Activated CD4-positive, alpha-beta memory T cell treated with anti-CD3 and anti-CD28 coated beads for 36 hours (primary cell): ENCODE results near the gene FBXL4. TPM values are rescaled to one million over a fixed set of nuclear protein-coding genes. Genes with fewer than 3 reads are reported as not detected.

ENCODE experiments used
- CTCF ChIA-PET: fragments of 350-600 bp; sonication (Branson Sonifier 250); formaldehyde crosslinking; loops from one replicate; lab custom pipeline; 2021; ENCODE audit warnings: antibody characterized with exemption, inconsistent platforms; lab: Charles Lee
- POLR2A ChIA-PET: fragments of 350-600 bp; sonication (Branson Sonifier 250); formaldehyde crosslinking; loops from one replicate; lab custom pipeline; 2021; ENCODE audit warnings: antibody characterized with exemption; lab: Charles Lee
- DNase-seq: peaks from one replicate; pipeline ENCODE4 v3.0.0-alpha.2; 2020
- H3K27ac Mint-ChIP-seq: one replicate; pipeline ENCODE4 v1.8.0; 2021; ENCODE audit warnings: mixed read lengths
- H3K27me3 Mint-ChIP-seq: one replicate; pipeline ENCODE4 v1.8.0; 2021; ENCODE audit warnings: mixed read lengths
- H3K36me3 Mint-ChIP-seq: one replicate; pipeline ENCODE4 v1.8.0; 2021; ENCODE audit warnings: mixed read lengths
- H3K4me1 Mint-ChIP-seq: one replicate; pipeline ENCODE4 v1.8.0; 2021; ENCODE audit warnings: low read depth, mixed read lengths
- H3K4me3 Mint-ChIP-seq: one replicate; pipeline ENCODE4 v1.8.0; 2021; ENCODE audit warnings: mild to moderate bottlenecking, mixed read lengths
- H3K9me3 Mint-ChIP-seq: one replicate; pipeline ENCODE4 v1.8.0; 2021; ENCODE audit warnings: mixed read lengths
- intact Hi-C: fragments of 100-400 bp; cut with micrococcal nuclease; formaldehyde crosslinking; loops from one replicate; pipeline ENCODE4 v1.15.1; 2023
- total RNA-seq, 2 experiments: library from RNA; stranded (reverse); gene quantifications; one replicate each; pipeline ENCODE4 v1.2.3, GENCODE V29; 2021

Gene FBXL4
- 10 to 100 TPM; 13.8 TPM for total RNA-seq

GRCh38 chr6:98947411-98948292, at the start of gene FBXL4:
FBXL4 (minus strand) TSS chr6:98947946; CDS start chr6:98926988, 20,958 bp downstream.
- intact Hi-C loops, result loop anchor here (1.0 to 5.0 kb wide), 4 partner anchors 113 to 567 kb away; partner anchors contain the start of genes POU3F2 and USP45
- peak; percentile 88 for DNase-seq
- H3K9me3 Mint-ChIP-seq, result peaks cover 5% of the 10 kb centered on the region
- ChIA-PET POLR2A (no interaction called here), CTCF (interaction anchor here (0.9 kb wide), 1 partner anchor 13 kb away, joined by 3 read pairs; no protein-coding TSS in a partner anchor)
- no peaks in the 10 kb centered on the region for H3K27me3 Mint-ChIP-seq
- H3K36me3 Mint-ChIP-seq, result peaks cover 5% of the 10 kb centered on the region
- peak within 1 kb of the TSS; percentile 93 for H3K4me3 Mint-ChIP-seq
- peaks cover 28% of the 10 kb centered on the region for H3K4me1 Mint-ChIP-seq
- peak within 1 kb of the TSS; percentile 93 for H3K27ac Mint-ChIP-seq

- no peaks in the 10 kb centered on the region for H3K9me3 Mint-ChIP-seq
- no peak overlapping the region for H3K27ac Mint-ChIP-seq
- ChIA-PET CTCF (no interaction called here), POLR2A (no interaction called here)
- no peaks in the 10 kb centered on the region for H3K4me1 Mint-ChIP-seq
- intact Hi-C loops, result no loop called here
- no peak overlapping the region for H3K4me3 Mint-ChIP-seq
- H3K36me3 Mint-ChIP-seq, result no peaks in the 10 kb centered on the region
- peaks cover 22% of the 10 kb centered on the region for H3K27me3 Mint-ChIP-seq
- DNase-seq, result no peak
Measured at GRCh38 chr6:98995116-98995515, 47.4 kb upstream of the FBXL4 start.

DNA sequence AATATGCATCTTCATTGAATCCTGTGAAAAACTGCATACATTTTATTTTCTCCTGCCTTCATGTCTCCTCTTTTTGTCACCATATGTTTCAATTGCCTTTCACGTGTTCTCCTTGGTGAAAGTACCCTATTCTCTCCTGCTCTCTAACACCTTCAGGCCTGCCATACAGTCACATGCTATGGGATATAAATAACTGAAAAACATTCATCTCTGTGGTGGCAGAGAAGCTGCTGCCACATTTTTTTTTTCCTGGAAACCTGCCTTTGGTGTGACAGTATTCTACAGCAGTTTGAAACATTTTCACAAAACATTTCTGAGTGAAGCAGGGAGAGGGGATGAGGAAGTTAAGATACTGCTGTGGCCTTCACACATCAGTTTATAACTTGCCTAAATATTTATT, 44.8 kb upstream of the FBXL4 start:
- no peak for DNase-seq
- Mint-ChIP-seq H3K27me3 (peaks cover 27% of the 10 kb centered on the region), H3K27ac (no peak overlapping the region), H3K4me1 (no peaks in the 10 kb centered on the region), H3K36me3 (no peaks in the 10 kb centered on the region), H3K4me3 (no peak overlapping the region), H3K9me3 (no peaks in the 10 kb centered on the region)
- intact Hi-C loops, result no loop called here
- ChIA-PET POLR2A (no interaction called here), CTCF (no interaction called here)

DNA sequence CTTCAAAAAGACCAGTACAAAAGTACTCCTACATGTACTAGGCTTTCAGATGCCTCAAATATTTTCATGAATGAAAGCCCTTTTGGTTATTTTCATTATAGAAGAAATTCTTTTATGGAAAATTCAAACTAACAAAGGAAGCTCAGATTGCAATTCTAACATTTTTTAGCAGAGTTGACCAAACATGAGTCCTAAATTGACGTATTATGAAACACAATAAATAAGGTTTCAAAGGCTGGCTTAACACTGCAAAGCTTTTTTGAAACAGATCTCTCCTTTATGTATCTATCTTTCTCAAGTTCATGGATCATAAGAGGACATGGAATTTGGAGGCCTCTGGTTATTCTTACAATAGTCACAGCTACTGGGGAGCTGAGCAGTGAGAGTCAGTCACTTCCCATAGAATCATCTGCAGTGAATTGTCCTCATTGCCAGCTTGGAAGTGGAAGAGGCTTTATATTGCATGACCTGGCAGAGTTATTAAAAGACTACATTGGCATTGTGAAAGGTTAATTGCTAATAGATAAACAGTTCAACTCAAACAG, 38.4 kb upstream of the FBXL4 start:
- intact Hi-C loops, result no loop called here
- H3K27ac Mint-ChIP-seq, result no peak overlapping the region
- H3K4me1 Mint-ChIP-seq, result no peaks in the 10 kb centered on the region
- CTCF ChIA-PET, result no interaction called here
- no peak for DNase-seq
- H3K27me3 Mint-ChIP-seq, result peaks cover 15% of the 10 kb centered on the region
- no peaks in the 10 kb centered on the region for H3K36me3 Mint-ChIP-seq
- H3K4me3 Mint-ChIP-seq, result no peak overlapping the region
- POLR2A ChIA-PET, result no interaction called here
- no peaks in the 10 kb centered on the region for H3K9me3 Mint-ChIP-seq

GRCh38 chr6:98985391-98985790, 37.6 kb upstream of the FBXL4 start:
- no peaks in the 10 kb centered on the region for H3K4me1 Mint-ChIP-seq
- peaks cover 15% of the 10 kb centered on the region for H3K27me3 Mint-ChIP-seq
- DNase-seq, result no peak
- ChIA-PET POLR2A (no interaction called here), CTCF (interaction anchor here (1.0 kb wide), 1 partner anchor 15 kb away, joined by 3 read pairs; no protein-coding TSS in a partner anchor)
- no peak overlapping the region for H3K4me3 Mint-ChIP-seq
- no peaks in the 10 kb centered on the region for H3K9me3 Mint-ChIP-seq
- intact Hi-C loops, result no loop called here
- no peaks in the 10 kb centered on the region for H3K36me3 Mint-ChIP-seq
- no peak overlapping the region for H3K27ac Mint-ChIP-seq

DNA sequence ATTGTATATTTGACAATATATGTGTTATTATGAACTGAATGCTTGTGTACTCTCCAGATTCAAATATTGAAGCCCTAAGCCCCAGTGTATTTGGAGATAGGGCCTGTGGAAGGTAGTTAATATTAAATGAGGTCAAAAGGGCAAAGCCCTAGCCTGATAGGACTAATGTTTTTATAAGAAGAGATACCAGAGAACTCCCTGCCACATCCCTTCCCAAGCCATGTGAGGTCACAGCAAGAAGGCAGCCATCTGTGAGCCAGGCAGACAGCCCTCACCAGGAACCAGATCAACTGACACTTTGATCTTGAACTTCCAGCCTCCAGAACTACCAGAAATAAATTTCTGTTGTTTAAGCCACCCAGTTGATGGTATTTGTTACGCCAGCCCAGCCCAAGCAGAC, 36.4 kb upstream of the FBXL4 start:
- no peaks in the 10 kb centered on the region for H3K36me3 Mint-ChIP-seq
- H3K9me3 Mint-ChIP-seq, result no peaks in the 10 kb centered on the region

GRCh38 chr6:98981473-98981872, 33.7 kb upstream of the FBXL4 start:
- CTCF ChIA-PET, result interaction anchor here (0.6 kb wide), 1 partner anchor 136 kb away, joined by 3 read pairs; no protein-coding TSS in a partner anchor
- H3K27me3 Mint-ChIP-seq, result peaks cover 6% of the 10 kb centered on the region
- no peaks in the 10 kb centered on the region for H3K36me3 Mint-ChIP-seq
- H3K27ac Mint-ChIP-seq, result no peak overlapping the region
- no peak for DNase-seq
- no peak overlapping the region for H3K4me3 Mint-ChIP-seq
- intact Hi-C loops, result no loop called here
- no peaks in the 10 kb centered on the region for H3K9me3 Mint-ChIP-seq
- H3K4me1 Mint-ChIP-seq, result peaks cover 8% of the 10 kb centered on the region
- POLR2A ChIA-PET, result no interaction called here

More for the DNA sequence above, 36.4 kb upstream of the FBXL4 start:
- peaks cover 11% of the 10 kb centered on the region for H3K27me3 Mint-ChIP-seq
- no peak overlapping the region for H3K4me3 Mint-ChIP-seq
- peaks cover 1% of the 10 kb centered on the region for H3K4me1 Mint-ChIP-seq
- DNase-seq, result no peak
- no peak overlapping the region for H3K27ac Mint-ChIP-seq
- POLR2A ChIA-PET, result no interaction called here
- intact Hi-C loops, result no loop called here
- CTCF ChIA-PET, result interaction anchor here (1.0 kb wide), 1 partner anchor 16 kb away, joined by 3 read pairs; no protein-coding TSS in a partner anchor

DNA sequence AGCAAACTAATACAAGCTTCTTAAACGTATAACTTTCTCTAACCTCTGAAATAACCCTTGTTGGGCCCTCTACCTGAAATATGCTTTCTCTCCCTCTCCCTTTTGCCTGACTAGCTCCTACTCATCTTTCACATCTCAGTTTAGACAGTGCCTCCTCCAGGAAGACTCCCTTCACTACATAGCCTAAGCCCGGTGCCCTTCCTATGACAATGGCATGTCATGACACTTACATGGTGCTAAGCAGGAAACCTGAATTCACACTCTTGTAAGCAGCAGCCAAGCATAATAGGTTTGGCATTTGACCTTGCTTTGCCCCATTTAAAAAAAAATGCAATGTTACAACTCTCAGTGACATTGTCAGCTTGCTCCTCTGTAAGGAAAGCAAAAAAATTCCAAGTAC, 33.1 kb upstream of the FBXL4 start:
- H3K9me3 Mint-ChIP-seq, result no peaks in the 10 kb centered on the region
- intact Hi-C loops, result no loop called here
- POLR2A ChIA-PET, result no interaction called here
- H3K4me3 Mint-ChIP-seq, result no peak overlapping the region
- DNase-seq, result no peak
- peaks cover 5% of the 10 kb centered on the region for H3K27me3 Mint-ChIP-seq
- CTCF ChIA-PET, result interaction anchor here (0.6 kb wide), 1 partner anchor 137 kb away, joined by 3 read pairs; no protein-coding TSS in a partner anchor
- no peaks in the 10 kb centered on the region for H3K36me3 Mint-ChIP-seq
- H3K27ac Mint-ChIP-seq, result no peak overlapping the region
- H3K4me1 Mint-ChIP-seq, result peaks cover 8% of the 10 kb centered on the region

GRCh38 chr6:98977671-98978292, 30.0 kb upstream of the FBXL4 start:
- H3K27me3 Mint-ChIP-seq, result no peaks in the 10 kb centered on the region
- no peaks in the 10 kb centered on the region for H3K9me3 Mint-ChIP-seq
- DNase-seq, result no peak
- H3K4me3 Mint-ChIP-seq, result no peak overlapping the region
- CTCF ChIA-PET, result no interaction called here
- POLR2A ChIA-PET, result no interaction called here
- H3K36me3 Mint-ChIP-seq, result no peaks in the 10 kb centered on the region
- H3K27ac Mint-ChIP-seq, result no peak overlapping the region
- peaks cover 8% of the 10 kb centered on the region for H3K4me1 Mint-ChIP-seq
- intact Hi-C loops, result no loop called here

- CTCF ChIA-PET, result no interaction called here
Measured at GRCh38 chr6:98976674-98977385, 29.1 kb upstream of the FBXL4 start.

GRCh38 chr6:98975421-98975820, 27.7 kb upstream of the FBXL4 start:
- POLR2A ChIA-PET, result no interaction called here
- peaks cover 2% of the 10 kb centered on the region for H3K27me3 Mint-ChIP-seq
- DNase-seq, result no peak
- H3K36me3 Mint-ChIP-seq, result no peaks in the 10 kb centered on the region
- H3K27ac Mint-ChIP-seq, result no peak overlapping the region
- intact Hi-C loops, result no loop called here
- H3K4me1 Mint-ChIP-seq, result peaks cover 8% of the 10 kb centered on the region
- CTCF ChIA-PET, result no interaction called here
- no peaks in the 10 kb centered on the region for H3K9me3 Mint-ChIP-seq
- H3K4me3 Mint-ChIP-seq, result no peak overlapping the region

More at GRCh38 chr6:98976674-98977385, 29.1 kb upstream of the FBXL4 start:
- no peak for DNase-seq
- Mint-ChIP-seq H3K36me3 (no peaks in the 10 kb centered on the region), H3K27me3 (peaks cover 2% of the 10 kb centered on the region), H3K4me3 (no peak overlapping the region), H3K27ac (no peak overlapping the region), H3K4me1 (peaks cover 8% of the 10 kb centered on the region), H3K9me3 (no peaks in the 10 kb centered on the region)
- POLR2A ChIA-PET, result no interaction called here
- intact Hi-C loops, result no loop called here

DNA sequence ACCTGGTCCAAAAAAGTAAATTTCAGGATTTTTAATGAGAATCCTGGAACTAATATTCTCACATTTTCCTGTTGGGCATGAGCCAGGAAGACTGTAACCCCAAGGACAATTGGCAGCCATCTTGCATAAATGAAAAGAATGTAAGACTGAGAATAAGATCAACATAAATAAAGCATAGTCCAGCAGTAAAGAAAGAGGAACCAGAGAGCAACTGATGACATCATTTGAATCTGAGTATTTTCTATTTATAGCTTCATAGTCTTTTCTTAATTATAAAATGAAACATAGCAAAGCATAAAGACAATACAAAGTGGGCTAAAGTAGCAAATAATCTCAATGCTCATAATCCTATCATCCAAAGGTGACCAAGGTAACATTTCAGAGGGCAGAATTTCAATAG, 26.6 kb upstream of the FBXL4 start:
- Mint-ChIP-seq H3K4me1 (peaks cover 8% of the 10 kb centered on the region), H3K4me3 (no peak overlapping the region), H3K27ac (no peak overlapping the region), H3K9me3 (no peaks in the 10 kb centered on the region), H3K36me3 (no peaks in the 10 kb centered on the region), H3K27me3 (peaks cover 2% of the 10 kb centered on the region)
- ChIA-PET POLR2A (no interaction called here), CTCF (no interaction called here)
- intact Hi-C loops, result no loop called here
- no peak for DNase-seq
